Keratinocyte (primary cell): Measurements from ENCODE around the gene MST1. TPM values are rescaled to one million over a fixed set of nuclear protein-coding genes. Genes with fewer than 3 reads are reported as not detected.

ENCODE experiments used
- DNase-seq: peaks from one replicate; pipeline ENCODE4 v3.0.0-alpha.2; 2011; ENCODE audit warnings: low read depth, missing footprints, low spot score
- FAIRE-seq: peaks from 2 replicates; lab custom pipeline; 2011; peaks lifted over from hg19 to GRCh38; lab: Jason Lieb, UNC
- H2AFZ ChIP-seq: 2 replicates; pipeline ENCODE4 v1.6.0; 2012; ENCODE audit warnings: low read length, control low read depth, inconsistent platforms; ENCODE audit not compliant: control insufficient read depth
- H3K27ac ChIP-seq: 2 replicates; pipeline ENCODE4 v1.5.1; 2011; ENCODE audit warnings: low read length; ENCODE audit not compliant: control insufficient read depth, insufficient read depth
- H3K27me3 ChIP-seq: 3 replicates; pipeline ENCODE4 v1.6.0; 2011; ENCODE audit warnings: low read length; ENCODE audit not compliant: control insufficient read depth, insufficient read depth; ENCODE audit errors: extremely low read depth
- H3K36me3 ChIP-seq, 2 experiments: 2 replicates in 1 of 2; 3 replicates in 1 of 2; pipeline ENCODE4 v1.5.1; 2011; ENCODE audit warnings: low read length in 2 of 2, mild to moderate bottlenecking in 1 of 2; ENCODE audit not compliant: control insufficient read depth in 2 of 2, insufficient read depth in 2 of 2; ENCODE audit errors: extremely low read depth in 1 of 2
- H3K4me1 ChIP-seq: 3 replicates; pipeline ENCODE4 v1.5.1; 2011; ENCODE audit warnings: low read length; ENCODE audit not compliant: control insufficient read depth, insufficient read depth; ENCODE audit errors: extremely low read depth
- H3K4me2 ChIP-seq: 3 replicates; pipeline ENCODE4 v1.6.0; 2011; ENCODE audit warnings: low read depth, low read length; ENCODE audit not compliant: control insufficient read depth, insufficient read depth; ENCODE audit errors: extremely low read depth
- H3K4me3 ChIP-seq, 3 experiments: fragments of 200-600 bp in 1 of 3; sonication (generic) in 1 of 3; 2 replicates in 2 of 3; 3 replicates in 1 of 3; pipeline ENCODE4 v1.5.1; 2011 to 2016; ENCODE audit warnings: low read length in 3 of 3, mild to moderate bottlenecking in 3 of 3, control low read depth in 2 of 3, inconsistent platforms in 1 of 3, low read depth in 1 of 3, mixed read lengths in 1 of 3, mixed run types in 1 of 3, moderate library complexity in 1 of 3; ENCODE audit not compliant: control insufficient read depth in 2 of 3, insufficient read depth in 2 of 3; ENCODE audit errors: extremely low read depth in 1 of 3
- H3K79me2 ChIP-seq: 2 replicates; pipeline ENCODE4 v1.6.0; 2012; ENCODE audit warnings: low read length; ENCODE audit not compliant: control insufficient read depth, insufficient read depth
- H3K9ac ChIP-seq: 3 replicates; pipeline ENCODE4 v1.6.0; 2011; ENCODE audit warnings: low read length; ENCODE audit not compliant: control insufficient read depth, insufficient read depth; ENCODE audit errors: extremely low read depth
- H3K9me1 ChIP-seq: 3 replicates; pipeline ENCODE4 v1.6.0; 2011; ENCODE audit warnings: low read length; ENCODE audit not compliant: control insufficient read depth, insufficient read depth; ENCODE audit errors: extremely low read depth
- H3K9me3 ChIP-seq: 2 replicates; pipeline ENCODE4 v1.5.1; 2012; ENCODE audit warnings: low read depth, low read length; ENCODE audit not compliant: control insufficient read depth
- H4K20me1 ChIP-seq: 3 replicates; pipeline ENCODE4 v1.6.0; 2011; ENCODE audit warnings: low read length; ENCODE audit not compliant: control insufficient read depth, insufficient read depth; ENCODE audit errors: extremely low read depth
- EZH2 ChIP-seq: IDR thresholded peaks from one replicate; pipeline ENCODE4 v1.6.1; 2012; ENCODE audit warnings: inconsistent platforms, mild to moderate bottlenecking, low read length, moderate library complexity
- dilution Hi-C: fragments of 300-500 bp; cut with MboI; formaldehyde crosslinking; loops from one replicate; pipeline ENCODE4 v1.7.0; 2020; ENCODE audit warnings: low sequenced_read_pairs; ENCODE audit not compliant: extremely low pct_ligation_motif_present
- polyA plus RNA-seq, 5 experiments: library from polyadenylated mRNA; depleted of rRNA in 3 of 5; stranded (reverse) in 3 of 5; stranded (forward) in 1 of 5; unstranded in 1 of 5; fragments of >200 nt; gene quantifications; 1 replicate in 1 of 5; 2 replicates in 3 of 5; 3 replicates in 1 of 5; pipeline versions ENCODE4 v1.2.1 to v1.2.3, GENCODE V29; 2011 to 2012; ENCODE audit warnings: missing spikeins in 2 of 5, low read depth in 1 of 5, low replicate concordance in 1 of 5
- TF ChIP-seq, protein P1 (sequence below), 3 experiments: IDR thresholded peaks in 1 of 3; conservative IDR thresholded peaks in 1 of 3; optimal IDR thresholded peaks in 1 of 3; 2 replicates in 2 of 3; 3 replicates in 1 of 3; pipeline versions ENCODE3 to v1.5.1; 2011; ENCODE audit warnings: low read length in 3 of 3, mild to moderate bottlenecking in 3 of 3, moderate library complexity in 2 of 3, control low read depth in 1 of 3, inconsistent platforms in 1 of 3; ENCODE audit not compliant: insufficient read depth in 2 of 3; ENCODE audit errors: extremely low read depth in 1 of 3

MST1 gene
- polyA plus RNA-seq, 1 donor (not counting 4 experiments of a cell fraction or from before 2014, with no cell fraction given) = 5.2 TPM

GRCh38 chr3:49719214-49719884, 30.1 kb upstream of the MST1 start, which contains the start of gene AMIGO3:
TSS of gene AMIGO3 (minus strand) at chr3:49719684. CDS start at chr3:49719465, 219 bp downstream.
- no peak within 1 kb of the TSS for H2AFZ ChIP-seq
- H3K27me3 ChIP-seq = no peaks in the 10 kb centered on the region
- FAIRE-seq (no peak), DNase-seq (peak; percentile 46)
- no peak within 1 kb of the TSS for H3K27ac ChIP-seq
- H3K79me2 ChIP-seq = peaks cover 17% of the 10 kb centered on the region
- dilution Hi-C loops = no loop called here
- TF ChIP-seq, protein P1, sequence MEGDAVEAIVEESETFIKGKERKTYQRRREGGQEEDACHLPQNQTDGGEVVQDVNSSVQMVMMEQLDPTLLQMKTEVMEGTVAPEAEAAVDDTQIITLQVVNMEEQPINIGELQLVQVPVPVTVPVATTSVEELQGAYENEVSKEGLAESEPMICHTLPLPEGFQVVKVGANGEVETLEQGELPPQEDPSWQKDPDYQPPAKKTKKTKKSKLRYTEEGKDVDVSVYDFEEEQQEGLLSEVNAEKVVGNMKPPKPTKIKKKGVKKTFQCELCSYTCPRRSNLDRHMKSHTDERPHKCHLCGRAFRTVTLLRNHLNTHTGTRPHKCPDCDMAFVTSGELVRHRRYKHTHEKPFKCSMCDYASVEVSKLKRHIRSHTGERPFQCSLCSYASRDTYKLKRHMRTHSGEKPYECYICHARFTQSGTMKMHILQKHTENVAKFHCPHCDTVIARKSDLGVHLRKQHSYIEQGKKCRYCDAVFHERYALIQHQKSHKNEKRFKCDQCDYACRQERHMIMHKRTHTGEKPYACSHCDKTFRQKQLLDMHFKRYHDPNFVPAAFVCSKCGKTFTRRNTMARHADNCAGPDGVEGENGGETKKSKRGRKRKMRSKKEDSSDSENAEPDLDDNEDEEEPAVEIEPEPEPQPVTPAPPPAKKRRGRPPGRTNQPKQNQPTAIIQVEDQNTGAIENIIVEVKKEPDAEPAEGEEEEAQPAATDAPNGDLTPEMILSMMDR (optimal IDR thresholded peaks at IDR 0.05 in 1 of 3, IDR thresholded peaks at IDR 0.05 in 1 of 3, conservative IDR thresholded peaks at IDR 0.05 in 1 of 3; ENCODE audit: extremely low read depth in 1 of 3, insufficient read depth in 2 of 3, low read length in 3 of 3) = peak in 2 of 3 experiments; percentile 37 to 45
- TF ChIP-seq EZH2 = no peak
- H3K36me3 ChIP-seq = peaks cover 23% of the 10 kb centered on the region in 2 experiments
- peak within 1 kb of the TSS; percentile 19 to 51 (median 40) for H3K4me3 ChIP-seq
- no peaks in the 10 kb centered on the region for H3K9me3 ChIP-seq
- peaks cover 25% of the 10 kb centered on the region for H3K4me1 ChIP-seq
- H3K9me1 ChIP-seq = no peaks in the 10 kb centered on the region
- H4K20me1 ChIP-seq = peaks cover 14% of the 10 kb centered on the region
- H3K4me2 ChIP-seq = peak within 1 kb of the TSS; percentile 83
- no peak within 1 kb of the TSS for H3K9ac ChIP-seq

GRCh38 chr3:49718858-49719213, 29.6 kb upstream of the MST1 start:
- DNase-seq (no peak), FAIRE-seq (no peak)
- dilution Hi-C loops = no loop called here
- Histone ChIP-seq H3K27me3 (no peaks in the 10 kb centered on the region), H2AFZ (no peak overlapping the region), H3K9me3 (no peaks in the 10 kb centered on the region), H3K79me2 (peaks cover 17% of the 10 kb centered on the region), H4K20me1 (peaks cover 14% of the 10 kb centered on the region), H3K9me1 (no peaks in the 10 kb centered on the region), H3K4me3 (peak overlapping the region in 2 of 3 experiments; percentile 40 to 51), H3K36me3 (peaks cover 23 to 27% of the 10 kb centered on the region in 2 experiments), H3K9ac (no peak overlapping the region), H3K27ac (no peak overlapping the region), H3K4me1 (peaks cover 25% of the 10 kb centered on the region), H3K4me2 (peak overlapping the region; percentile 83)
- TF ChIP-seq EZH2 = peak; percentile 22
- TF ChIP-seq, protein P1 (optimal IDR thresholded peaks at IDR 0.05 in 1 of 3, IDR thresholded peaks at IDR 0.05 in 1 of 3, conservative IDR thresholded peaks at IDR 0.05 in 1 of 3; ENCODE audit: extremely low read depth in 1 of 3, insufficient read depth in 2 of 3, low read length in 3 of 3) = no peak
